Umbilical cord (tissue), 2 donors: ENCODE results near the gene TOR4A. TPM values are rescaled to one million over a fixed set of nuclear protein-coding genes. Genes with fewer than 3 reads are reported as not detected.
"Not testable (repeated sequence)": the region's sequence is repeated elsewhere in the genome, so short reads cannot be mapped to it uniquely, and the experiment has no call there.

Source experiments
- DNase-seq: peaks from one replicate; pipeline ENCODE4 v3.0.0-alpha.2; 2015; ENCODE audit warnings: low spot score
- total RNA-seq: library from RNA; depleted of rRNA; stranded (reverse); fragments of >200 nt; gene quantifications from one replicate; pipeline ENCODE4 v1.2.3, GENCODE V29; 2014; ENCODE audit warnings: low replicate concordance; ENCODE audit not compliant: insufficient read depth

Gene TOR4A
- total RNA-seq, 1 donor from 2014 or later = 4.3 TPM

- no peak for DNase-seq
These were observed 25.8 kb upstream of the TOR4A start for GRCh38 chr9:137251490-137252268.

DNA sequence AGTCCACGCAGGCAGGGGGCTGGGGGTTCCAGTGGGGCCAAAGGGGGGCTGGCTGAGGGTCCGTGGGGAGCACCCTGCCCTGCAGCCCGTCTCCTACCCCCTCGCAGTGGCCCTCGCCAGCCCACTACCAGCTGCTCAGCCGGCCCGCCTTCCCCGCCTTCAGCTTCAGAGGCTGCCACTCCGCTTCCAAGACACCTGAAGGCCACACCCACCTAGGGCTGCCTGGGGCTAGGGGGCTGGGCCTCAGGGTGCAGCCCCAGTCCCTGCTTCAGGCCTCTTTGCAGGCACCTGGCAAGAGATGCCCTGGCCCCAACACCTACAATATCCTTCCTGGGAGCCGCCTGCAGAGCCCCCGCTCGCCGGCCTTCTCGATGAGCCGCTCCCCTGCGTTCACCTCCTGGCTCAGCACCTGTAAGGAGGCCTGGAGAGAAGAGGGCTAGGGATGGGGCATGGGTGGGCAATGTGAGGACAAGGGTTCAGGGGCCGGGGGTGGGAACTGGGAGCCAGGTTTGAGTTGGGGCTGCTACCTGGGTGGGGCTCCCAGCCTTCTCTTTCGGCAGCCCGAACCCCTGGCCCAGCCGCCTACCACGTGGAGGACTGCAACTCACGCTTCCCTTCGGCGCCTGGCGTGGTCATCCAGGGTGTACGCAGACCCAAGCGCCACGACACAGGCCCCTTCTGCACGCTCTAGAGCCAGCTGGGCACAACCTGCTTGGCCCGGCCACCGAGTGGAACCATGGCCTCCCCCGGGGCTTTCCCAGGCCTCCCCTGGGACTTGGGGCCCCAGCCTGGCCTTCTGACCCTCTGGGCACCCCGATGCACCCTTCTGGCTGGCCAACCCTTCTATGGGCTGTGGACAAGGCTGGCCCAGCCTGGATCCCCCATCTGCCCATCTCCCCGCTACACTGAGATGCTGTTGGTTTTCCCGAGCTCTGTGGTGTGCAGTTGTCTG is 24.7 kb upstream of the TOR4A start:
- no peak for DNase-seq

GRCh38 chr9:137253717-137254623 is 23.6 kb upstream of the TOR4A start:
- no peak for DNase-seq

DNA sequence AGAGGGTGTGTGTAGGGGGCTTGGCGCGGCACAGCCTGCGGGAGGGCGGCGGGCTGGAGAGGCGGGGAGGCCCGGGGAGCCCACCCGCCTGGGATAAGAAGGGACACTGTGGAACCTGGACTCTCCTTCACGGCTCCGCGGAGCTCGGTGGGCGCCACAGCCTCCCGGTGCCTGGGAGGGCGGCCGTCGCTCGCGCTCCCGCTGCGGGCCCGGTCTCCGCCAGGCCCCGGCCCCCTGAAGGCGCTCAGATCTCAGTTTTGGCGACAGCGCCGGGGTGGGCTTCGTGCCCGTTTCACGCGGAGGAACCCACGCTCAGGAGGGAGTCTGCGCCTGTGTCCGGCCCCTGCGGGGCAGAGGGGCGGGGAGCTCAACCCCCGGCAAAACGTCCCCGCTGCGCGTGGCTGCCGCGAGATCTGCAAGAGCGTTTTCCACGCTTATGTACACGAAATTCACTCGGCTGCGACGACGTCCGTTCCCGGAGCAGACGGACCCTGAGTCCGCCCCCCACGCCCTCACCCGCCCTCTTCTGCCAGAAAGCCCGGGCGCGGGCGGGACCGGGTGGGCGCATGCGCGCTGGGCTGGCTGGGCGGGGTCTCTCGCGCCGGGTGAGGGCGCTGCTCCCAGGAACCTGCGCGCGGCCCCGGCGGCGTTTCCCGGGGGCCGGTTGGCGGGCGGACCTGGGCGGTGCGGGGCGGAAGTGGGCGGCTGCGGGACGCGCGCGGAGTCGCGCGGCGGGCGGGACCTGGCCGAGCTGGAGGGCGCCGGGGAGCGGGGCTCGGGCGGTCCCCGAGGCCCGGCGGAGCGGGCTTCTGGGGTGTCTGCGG is 22.7 kb upstream of the TOR4A start, which contains the start of gene NELFB:
NELFB (plus strand) TSS at position 704 of the 824 bp plus-strand sequence.
- DNase-seq = peak; percentile 93

DNA sequence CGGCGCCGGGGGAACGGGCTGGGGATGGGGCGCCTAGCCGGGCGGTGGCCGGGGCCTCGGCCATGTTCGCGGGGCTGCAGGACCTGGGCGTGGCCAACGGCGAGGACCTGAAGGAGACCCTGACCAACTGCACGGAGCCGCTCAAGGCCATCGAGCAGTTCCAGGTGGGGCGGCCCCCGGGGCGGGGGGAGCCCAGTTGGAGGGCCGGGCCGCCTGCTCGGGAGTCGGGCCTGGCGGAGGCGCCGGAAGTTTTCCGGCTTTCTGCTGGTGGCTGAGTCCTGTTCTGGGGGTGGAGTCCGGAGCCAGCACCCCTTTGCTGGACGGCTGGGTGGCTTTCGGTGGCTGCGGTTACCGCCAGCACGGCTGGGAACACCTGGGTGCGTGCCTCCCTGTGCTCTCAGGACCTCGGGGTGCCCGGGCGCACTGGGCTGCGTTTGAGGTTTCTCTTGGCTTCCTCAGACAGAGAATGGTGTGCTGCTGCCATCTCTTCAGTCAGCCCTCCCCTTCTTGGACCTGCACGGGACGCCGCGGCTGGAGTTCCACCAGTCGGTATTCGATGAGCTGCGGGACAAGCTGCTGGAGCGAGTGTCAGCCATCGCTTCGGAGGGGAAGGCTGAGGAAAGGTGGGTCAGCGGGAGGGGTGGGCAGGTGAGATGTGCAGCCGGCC is 21.9 kb upstream of the TOR4A start:
- no peak for DNase-seq

- no peak for DNase-seq
These were observed 21.2 kb upstream of the TOR4A start for GRCh38 chr9:137256362-137256761.

- DNase-seq = no peak
These were observed 20.7 kb upstream of the TOR4A start for GRCh38 chr9:137256856-137257255.

DNA sequence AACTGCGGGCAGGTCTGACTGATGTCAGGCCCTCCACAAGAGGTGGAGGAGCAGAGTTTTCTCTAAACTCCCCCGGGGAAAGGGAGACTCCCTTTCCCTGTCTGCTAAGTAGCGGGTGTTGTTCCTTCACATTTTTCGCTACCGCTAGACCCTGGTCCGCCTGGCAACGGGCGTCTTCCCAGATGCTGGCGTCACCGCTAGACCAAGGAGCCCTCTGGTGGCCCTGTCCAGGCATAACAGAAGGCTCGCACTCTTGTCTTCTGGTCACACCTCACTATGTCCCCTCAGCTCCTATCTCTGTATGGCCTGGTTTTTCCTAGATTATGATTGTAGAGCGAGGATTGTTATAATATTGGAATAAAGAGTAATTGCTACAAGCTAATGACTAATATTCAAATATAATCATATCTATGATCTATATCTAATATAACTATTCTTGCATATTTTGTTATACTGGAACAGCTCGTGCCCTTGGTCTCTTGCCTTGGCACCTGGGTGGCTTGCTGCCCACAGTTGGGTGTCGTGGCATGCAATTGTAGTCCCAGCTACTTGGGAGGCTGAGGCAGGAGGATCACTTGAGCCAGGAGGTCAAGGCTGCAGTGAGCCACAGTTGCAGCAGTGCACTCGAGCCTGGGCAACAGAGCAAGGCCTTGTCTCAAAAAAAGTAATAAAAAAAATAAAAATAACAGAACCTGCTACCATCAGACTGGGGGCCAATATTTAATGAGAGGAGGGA is 15.2 kb upstream of the TOR4A start:
- DNase-seq = not testable (repeated sequence)

- no peak for DNase-seq
These were observed 14.6 kb upstream of the TOR4A start for GRCh38 chr9:137262909-137263285.

DNA sequence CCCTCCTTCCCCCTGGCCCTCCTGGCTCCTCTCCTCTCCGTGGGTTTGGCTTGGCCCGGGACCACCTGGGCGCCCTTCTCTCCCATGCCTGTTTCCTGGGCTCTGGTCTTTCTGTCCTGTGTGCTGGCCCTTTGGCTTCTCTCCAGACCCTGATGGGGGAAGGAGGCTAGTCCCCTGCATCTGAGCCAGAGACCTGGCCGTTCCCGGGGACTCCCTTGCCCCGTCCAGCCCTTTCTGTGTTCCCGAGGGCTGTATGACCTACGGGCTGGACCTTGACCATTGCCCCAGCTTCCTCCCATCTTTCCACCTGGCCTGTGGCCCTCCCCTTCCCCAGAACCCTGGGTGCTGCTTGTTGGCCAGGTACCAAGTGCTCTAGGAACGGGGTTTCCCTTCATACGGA is 14.0 kb upstream of the TOR4A start:
- DNase-seq = no peak

DNA sequence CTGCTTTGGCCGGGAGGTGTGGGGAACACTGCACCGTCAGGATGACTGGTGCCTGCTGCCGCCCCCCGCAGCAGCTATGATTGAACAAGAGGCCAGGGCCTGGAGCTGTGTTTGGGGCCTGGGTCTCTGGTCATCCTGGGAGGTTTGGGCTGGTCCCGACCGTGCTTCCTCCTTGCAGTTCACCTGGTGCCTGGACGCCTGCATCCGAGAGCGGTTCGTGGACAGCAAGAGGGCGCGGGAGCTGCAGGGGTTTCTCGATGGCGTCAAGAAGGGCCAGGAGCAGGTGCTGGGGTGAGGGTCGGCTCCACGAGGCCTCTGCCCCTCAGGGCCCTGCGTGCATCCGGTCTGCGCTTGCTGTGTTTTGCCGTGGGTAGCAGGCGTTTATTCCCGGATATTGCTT is 13.5 kb upstream of the TOR4A start:
- DNase-seq = no peak

- no peak for DNase-seq
These were observed 11.9 kb upstream of the TOR4A start for GRCh38 chr9:137265496-137266161.

- DNase-seq = no peak
These were observed 11.4 kb upstream of the TOR4A start for GRCh38 chr9:137266162-137266527.

GRCh38 chr9:137266585-137267453 is 10.7 kb upstream of the TOR4A start:
- DNase-seq = no peak

GRCh38 chr9:137267933-137268355 is 9.6 kb upstream of the TOR4A start:
- DNase-seq = no peak

DNA sequence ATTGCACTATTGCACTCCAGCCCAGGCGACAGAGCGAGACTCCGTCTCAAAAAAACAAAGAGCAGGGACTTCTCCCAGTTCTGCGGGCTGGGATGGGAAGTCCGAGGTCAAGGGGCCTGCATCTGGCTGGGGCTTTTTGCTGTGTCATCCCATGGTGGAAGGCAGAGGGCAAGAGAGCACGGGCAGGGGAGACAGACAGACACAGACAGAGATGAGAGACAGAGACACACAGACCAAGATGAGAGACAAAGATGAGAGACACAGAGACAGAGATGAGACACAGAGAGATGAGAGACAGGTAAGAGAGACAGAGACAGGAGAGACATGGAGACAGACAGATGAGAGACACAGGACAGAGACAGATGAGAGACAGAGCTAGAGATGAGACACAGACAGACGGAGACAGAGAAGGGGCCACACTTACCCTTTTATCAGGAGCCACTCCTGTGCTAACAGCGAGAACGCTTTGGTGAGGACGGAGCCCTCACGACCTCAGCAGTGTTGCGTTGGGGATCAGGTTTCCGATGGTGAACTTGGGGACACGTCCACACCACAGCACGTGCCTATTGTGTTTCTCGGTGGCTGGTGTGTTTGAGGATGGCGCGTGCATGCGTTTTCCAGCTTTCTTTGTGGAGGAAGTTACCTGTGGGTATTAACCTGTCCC is 8.9 kb upstream of the TOR4A start:
- no peak for DNase-seq

- DNase-seq = no peak
These were observed 8.2 kb upstream of the TOR4A start for GRCh38 chr9:137269231-137269772.
